Loucy (cell line): Measurements from ENCODE around the gene RGS5.
A peak's percentile ranks its signal among the peaks of the same experiment; 100 is the strongest.

ENCODE experiments used
- H2AFZ ChIP-seq: fragments of 200-600 bp; sonication (generic); 2 replicates; pipeline ENCODE4 v1.6.0; 2016; ENCODE audit warnings: antibody characterized with exemption, mild to moderate bottlenecking, low read length, moderate library complexity
- H3F3A ChIP-seq: fragments of 200-600 bp; 2 replicates; pipeline ENCODE4 v1.6.0; 2016; ENCODE audit warnings: antibody characterized with exemption, low read depth, mild to moderate bottlenecking
- H3K27me3 ChIP-seq: fragments of 200-600 bp; sonication (generic); 2 replicates; pipeline ENCODE4 v1.6.1; 2014; ENCODE audit warnings: low read length, mild to moderate bottlenecking; ENCODE audit not compliant: insufficient read depth, poor library complexity, severe bottlenecking
- H3K36me3 ChIP-seq: fragments of 200-600 bp; sonication (generic); 2 replicates; pipeline ENCODE4 v1.6.1; 2016; ENCODE audit warnings: low read length; ENCODE audit not compliant: insufficient read depth
- H3K4me1 ChIP-seq: fragments of 200-600 bp; sonication (generic); 2 replicates; pipeline ENCODE4 v1.5.1; 2014; ENCODE audit warnings: low read length, mild to moderate bottlenecking; ENCODE audit not compliant: insufficient read depth, poor library complexity, severe bottlenecking
- H3K4me2 ChIP-seq: fragments of 200-600 bp; sonication (generic); 2 replicates; pipeline ENCODE4 v1.6.0; 2014; ENCODE audit warnings: antibody characterized with exemption, low read length, low read depth, mild to moderate bottlenecking; ENCODE audit not compliant: poor library complexity, severe bottlenecking
- H3K4me3 ChIP-seq: fragments of 200-600 bp; sonication (generic); 2 replicates; pipeline ENCODE4 v1.5.1; 2014; ENCODE audit warnings: low read length, mild to moderate bottlenecking, mixed read lengths; ENCODE audit not compliant: poor library complexity, severe bottlenecking
- H3K79me2 ChIP-seq: fragments of 200-600 bp; sonication (generic); 2 replicates; pipeline ENCODE4 v1.6.1; 2014; ENCODE audit warnings: low read length; ENCODE audit not compliant: insufficient read depth
- H3K9ac ChIP-seq: fragments of 200-600 bp; sonication (generic); 2 replicates; pipeline ENCODE4 v1.6.0; 2014; ENCODE audit warnings: mild to moderate bottlenecking, low read depth, low read length, moderate library complexity; ENCODE audit not compliant: poor library complexity, severe bottlenecking
- H3K9me2 ChIP-seq: fragments of 200-600 bp; sonication (generic); replicated peaks from 2 replicates; pipeline ENCODE4 v1.6.1; 2016; ENCODE audit warnings: low read depth, low read length, mixed read lengths
- H3K9me3 ChIP-seq: fragments of 200-600 bp; sonication (generic); 2 replicates; pipeline ENCODE4 v1.6.1; 2014; ENCODE audit warnings: mild to moderate bottlenecking, antibody characterized with exemption, low read length, low read depth; ENCODE audit not compliant: insufficient read depth
- H4K20me1 ChIP-seq: fragments of 200-600 bp; sonication (generic); 2 replicates; pipeline ENCODE4 v1.6.0; 2014; ENCODE audit warnings: antibody characterized with exemption, low read length, mild to moderate bottlenecking; ENCODE audit not compliant: insufficient read depth, poor library complexity, severe bottlenecking
- CTCF ChIP-seq: fragments of 200-600 bp; sonication (generic); conservative IDR thresholded peaks from 2 replicates; pipeline ENCODE4 v1.5.1; 2014; ENCODE audit warnings: mild to moderate bottlenecking, antibody characterized with exemption, low read length
- EZH2phosphoT487 ChIP-seq: fragments of 200-600 bp; IDR thresholded peaks from 2 replicates; pipeline ENCODE4 v1.6.1; 2018; ENCODE audit warnings: antibody characterized with exemption, mild to moderate bottlenecking, moderate library complexity, borderline replicate concordance

Gene RGS5

GRCh38 chr1:163176797-163177196, 25.9 kb downstream of the RGS5 start:
- H3K9ac ChIP-seq: no peak overlapping the region
- no peak for TF ChIP-seq EZH2phosphoT487
- TF ChIP-seq CTCF: no peak
- no peaks in the 10 kb centered on the region for H3K27me3 ChIP-seq
- H2AFZ ChIP-seq: no peak overlapping the region
- H3K9me3 ChIP-seq: no peaks in the 10 kb centered on the region
- no peaks in the 10 kb centered on the region for H4K20me1 ChIP-seq
- no peak overlapping the region for H3K4me3 ChIP-seq
- no peaks in the 10 kb centered on the region for H3K4me1 ChIP-seq
- H3K4me2 ChIP-seq: no peak overlapping the region
- no peaks in the 10 kb centered on the region for H3K79me2 ChIP-seq
- no peaks in the 10 kb centered on the region for H3K36me3 ChIP-seq
- H3F3A ChIP-seq: no peaks in the 10 kb centered on the region
- H3K9me2 ChIP-seq: no peaks in the 10 kb centered on the region

DNA sequence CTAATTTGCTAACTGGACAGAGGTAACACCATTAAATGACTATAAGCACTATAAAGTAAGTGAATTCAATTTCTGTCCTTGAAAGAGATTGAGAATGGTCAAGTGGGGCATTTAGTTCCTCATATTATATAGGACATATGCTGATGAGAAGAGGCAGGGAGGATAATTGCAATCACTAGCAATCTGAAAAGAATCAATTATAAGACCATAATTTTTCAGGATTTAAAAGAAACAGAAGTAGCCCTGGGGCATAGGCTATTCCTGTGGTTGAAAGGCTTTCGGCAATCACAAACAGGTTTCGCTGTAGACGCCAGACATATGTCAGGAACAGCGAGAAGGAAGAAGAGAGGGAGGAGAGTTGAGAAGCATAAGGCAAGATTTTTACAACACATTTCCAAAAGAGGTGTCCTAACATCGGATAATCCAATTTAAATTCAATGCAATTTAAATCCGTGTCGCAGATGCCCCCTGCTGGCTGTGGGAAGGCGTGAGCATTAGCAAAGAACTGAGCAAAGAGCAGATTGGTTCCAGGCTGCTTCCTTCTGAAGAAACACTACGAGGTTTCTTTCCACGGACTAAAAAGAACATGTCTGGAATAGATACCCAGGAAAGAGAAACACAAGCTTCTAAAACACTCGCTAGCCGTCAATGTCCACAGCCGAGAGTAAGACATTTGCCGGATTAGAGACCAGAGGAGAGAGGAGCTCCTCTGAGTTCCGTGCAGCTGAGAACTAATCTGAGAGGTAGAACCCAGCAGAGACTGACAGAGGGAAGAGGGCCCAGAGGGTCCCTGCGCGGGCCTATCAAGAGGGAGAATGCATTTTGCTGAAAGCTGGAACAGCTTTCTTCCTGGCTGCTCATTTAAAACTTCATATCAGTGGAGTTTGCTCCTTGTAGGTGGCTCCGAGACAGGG, 27.9 kb downstream of the RGS5 start:
- Histone ChIP-seq H3K4me1 (no peaks in the 10 kb centered on the region), H3K9me2 (no peaks in the 10 kb centered on the region), H3F3A (no peaks in the 10 kb centered on the region), H3K79me2 (no peaks in the 10 kb centered on the region), H3K4me3 (no peak overlapping the region), H3K9me3 (no peaks in the 10 kb centered on the region), H2AFZ (peak overlapping the region; percentile 65), H3K9ac (no peak overlapping the region), H3K4me2 (no peak overlapping the region), H4K20me1 (no peaks in the 10 kb centered on the region), H3K36me3 (no peaks in the 10 kb centered on the region), H3K27me3 (no peaks in the 10 kb centered on the region)
- TF ChIP-seq EZH2phosphoT487: no peak
- TF ChIP-seq CTCF: peak; percentile 96

- H3K4me2 ChIP-seq: no peak overlapping the region
- H3K4me3 ChIP-seq: no peak overlapping the region
These were observed 29.6 kb downstream of the RGS5 start for GRCh38 chr1:163173121-163173520.

More at GRCh38 chr1:163173121-163173520, 29.6 kb downstream of the RGS5 start:
- TF ChIP-seq CTCF (no peak), EZH2phosphoT487 (no peak)
- Histone ChIP-seq H3K27me3 (no peaks in the 10 kb centered on the region), H3F3A (no peaks in the 10 kb centered on the region), H3K9me2 (no peaks in the 10 kb centered on the region), H3K4me1 (no peaks in the 10 kb centered on the region), H2AFZ (no peak overlapping the region), H3K79me2 (no peaks in the 10 kb centered on the region), H3K9me3 (no peaks in the 10 kb centered on the region), H3K9ac (no peak overlapping the region), H4K20me1 (no peaks in the 10 kb centered on the region), H3K36me3 (no peaks in the 10 kb centered on the region)
